NCI-H2107 (cell line): ENCODE measurements around the gene ZNRD2.

Source experiments
- DNase-seq: peaks from one replicate; lab custom pipeline; 2025; lab: John Stamatoyannopoulos, UW

Gene ZNRD2

GRCh38 chr11:65611028-65611757 is 40.9 kb downstream of the ZNRD2 start:
- no peak for DNase-seq

- no peak for DNase-seq
Measured at GRCh38 chr11:65611758-65612603, 41.7 kb downstream of the ZNRD2 start.

- DNase-seq = no peak
Measured at GRCh38 chr11:65612691-65613090, 42.4 kb downstream of the ZNRD2 start.

GRCh38 chr11:65613091-65613928 is 43.0 kb downstream of the ZNRD2 start:
- no peak for DNase-seq

GRCh38 chr11:65615229-65615949 is 45.1 kb downstream of the ZNRD2 start, which contains the start of gene PCNX3:
TSS of gene PCNX3 (plus strand) at chr11:65615776. CDS start at chr11:65616312, 536 bp downstream.
- peak; percentile 99 for DNase-seq

- DNase-seq = no peak
Measured at GRCh38 chr11:65615950-65616574, 45.8 kb downstream of the ZNRD2 start.

- DNase-seq = no peak
Measured at GRCh38 chr11:65616575-65617001, 46.3 kb downstream of the ZNRD2 start.

GRCh38 chr11:65617136-65617850 is 47.0 kb downstream of the ZNRD2 start:
- no peak for DNase-seq

- no peak for DNase-seq
Measured at GRCh38 chr11:65617990-65618751, 47.9 kb downstream of the ZNRD2 start.

- DNase-seq = no peak
Measured at GRCh38 chr11:65618763-65619162, 48.5 kb downstream of the ZNRD2 start.

- no peak for DNase-seq
Measured at GRCh38 chr11:65619281-65619928, 49.1 kb downstream of the ZNRD2 start.

GRCh38 chr11:65620666-65621065 is 50.4 kb downstream of the ZNRD2 start:
- DNase-seq = no peak

- no peak for DNase-seq
Measured at GRCh38 chr11:65621460-65621859, 51.2 kb downstream of the ZNRD2 start.
